Vagina (tissue), 2 donors: ENCODE measurements around the gene KCNJ1.

Experiments used
- CTCF ChIP-seq, 3 experiments: fragments of 450-650 bp in 2 of 3; fragments of 200-600 bp in 1 of 3; sonication (generic) in 1 of 3; IDR thresholded peaks; one replicate each; pipeline ENCODE4 v1.5.1; 2017 to 2019; ENCODE audit warnings: antibody characterized with exemption in 3 of 3, mild to moderate bottlenecking in 2 of 3, moderate library complexity in 2 of 3
- POLR2A ChIP-seq, 2 donors: fragments of 450-650 bp; IDR thresholded peaks; one replicate each; pipeline ENCODE4 v1.6.1; 2017; ENCODE audit warnings: antibody characterized with exemption in 2 of 2, mild to moderate bottlenecking in 2 of 2, moderate library complexity in 2 of 2

- TF ChIP-seq POLR2A (IDR thresholded peaks at IDR 0.05) = no peak
- no peak for TF ChIP-seq CTCF (IDR thresholded peaks at IDR 0.05)
Measured at GRCh38 chr11:128852327-128853023, 14.6 kb downstream of the KCNJ1 start.
